Vagina (tissue), 2 donors: ENCODE results near the gene MBOAT7. TPM values are rescaled to one million over a fixed set of nuclear protein-coding genes. Genes with fewer than 3 reads are reported as not detected.

Source experiments
- DNase-seq, 2 donors: peaks; one replicate each; pipeline ENCODE4 v3.0.0-alpha.2; 2017; ENCODE audit errors: extremely low spot score in 2 of 2
- H3K27ac ChIP-seq: fragments of 200-600 bp; sonication (generic); one replicate; pipeline ENCODE4 v1.5.1; 2019
- H3K27me3 ChIP-seq: fragments of 200-600 bp; sonication (generic); one replicate; pipeline ENCODE4 v1.5.1; 2019
- H3K36me3 ChIP-seq, 2 donors: fragments of 200-600 bp; sonication (generic); one replicate each; pipeline ENCODE4 v1.5.1; 2017 to 2019
- H3K4me1 ChIP-seq: fragments of 200-600 bp; sonication (generic); one replicate; pipeline ENCODE4 v1.5.1; 2019
- H3K4me3 ChIP-seq, 2 donors: fragments of 200-600 bp; sonication (generic); 1 replicate in 1 of 2; 2 replicates in 1 of 2; pipeline ENCODE4 v1.5.1; 2016 to 2019
- H3K9me3 ChIP-seq: fragments of 200-600 bp; sonication (generic); one replicate; pipeline ENCODE4 v1.5.1; 2019
- CTCF ChIP-seq, 3 experiments: fragments of 450-650 bp in 2 of 3; fragments of 200-600 bp in 1 of 3; sonication (generic) in 1 of 3; IDR thresholded peaks; one replicate each; pipeline ENCODE4 v1.5.1; 2017 to 2019; ENCODE audit warnings: antibody characterized with exemption in 3 of 3, mild to moderate bottlenecking in 2 of 3, moderate library complexity in 2 of 3
- POLR2A ChIP-seq, 2 donors: fragments of 450-650 bp; IDR thresholded peaks; one replicate each; pipeline ENCODE4 v1.6.1; 2017; ENCODE audit warnings: antibody characterized with exemption in 2 of 2, mild to moderate bottlenecking in 2 of 2, moderate library complexity in 2 of 2
- POLR2AphosphoS5 ChIP-seq, 2 donors: sonication (generic); formaldehyde crosslinking; IDR thresholded peaks; one replicate each; pipeline ENCODE4 v1.9.0; 2017; ENCODE audit warnings: antibody characterized with exemption in 2 of 2, mild to moderate bottlenecking in 2 of 2, low read depth in 1 of 2; ENCODE audit not compliant: insufficient read depth in 1 of 2
- intact Hi-C: fragments of 100-400 bp; cut with DNase I; formaldehyde crosslinking; loops from one replicate; pipeline ENCODE4 v1.15.1; 2023
- total RNA-seq: library from RNA; depleted of rRNA; stranded (reverse); fragments of >200 nt; gene quantifications from one replicate; pipeline ENCODE4 v1.2.3, GENCODE V29; 2016

The MBOAT7 gene
- total RNA-seq, 1 donor from 2014 or later, result 76.6 TPM

GRCh38 chr19:54123682-54124081 is 65.7 kb downstream of the MBOAT7 start:
- Histone ChIP-seq H3K9me3 (no peaks in the 10 kb centered on the region), H3K27me3 (no peaks in the 10 kb centered on the region), H3K4me1 (no peaks in the 10 kb centered on the region), H3K4me3 (no peak overlapping the region), H3K36me3 (peaks cover 0 to 95% of the 10 kb centered on the region in 2 donors), H3K27ac (no peak overlapping the region)
- no peak for DNase-seq
- no peak for TF ChIP-seq POLR2A (IDR thresholded peaks at IDR 0.05)
- TF ChIP-seq POLR2AphosphoS5 (IDR thresholded peaks at IDR 0.05; ENCODE audit: insufficient read depth in 1 of 2, low read depth in 1 of 2), result no peak
- TF ChIP-seq CTCF (IDR thresholded peaks at IDR 0.05), result no peak
- intact Hi-C loops, result no loop called here

Other genes with a start within 250 kb of the MBOAT7 start
- not detected for gene CACNG8, start 226.6 kb downstream of the MBOAT7 start, total RNA-seq
- not detected for gene CACNG6, start 197.9 kb downstream of the MBOAT7 start, total RNA-seq
- gene VSTM1, start 125.7 kb downstream of the MBOAT7 start, total RNA-seq, result not detected
- not detected for gene TARM1, start 108.2 kb downstream of the MBOAT7 start, total RNA-seq
- gene OSCAR, start 88.8 kb downstream of the MBOAT7 start, total RNA-seq, result 1.2 TPM
- 79.3 TPM for gene NDUFA3, start 86.7 kb downstream of the MBOAT7 start, total RNA-seq
- 13.0 TPM for gene TFPT, start 73.9 kb downstream of the MBOAT7 start, total RNA-seq
- gene PRPF31, start 73.8 kb downstream of the MBOAT7 start, total RNA-seq, result 44.4 TPM
- gene CNOT3, start 51.8 kb downstream of the MBOAT7 start, total RNA-seq, result 17.7 TPM
- 5.4 TPM for gene LENG1, start 29.9 kb downstream of the MBOAT7 start, total RNA-seq
- gene TMC4, start 16.4 kb downstream of the MBOAT7 start, total RNA-seq, result 22.3 TPM
- 52.3 TPM for gene TSEN34, start 1.7 kb upstream of the MBOAT7 start, total RNA-seq
- gene RPS9, start 11.3 kb upstream of the MBOAT7 start, total RNA-seq, result 1,892 TPM
- 20.4 TPM for gene LILRB3, start 33.4 kb upstream of the MBOAT7 start, total RNA-seq
- 1.5 TPM for gene LILRA6, start 53.2 kb upstream of the MBOAT7 start, total RNA-seq
- gene LILRB5, start 67.7 kb upstream of the MBOAT7 start, total RNA-seq, result 12.3 TPM
- gene LILRB2, start 91.5 kb upstream of the MBOAT7 start, total RNA-seq, result 2.0 TPM
- gene LILRA5, start 123.6 kb upstream of the MBOAT7 start, total RNA-seq, result 2.9 TPM
- gene LILRA4, start 149.6 kb upstream of the MBOAT7 start, total RNA-seq, result not detected
- 8.8 TPM for gene LAIR1, start 175.4 kb upstream of the MBOAT7 start, total RNA-seq
- gene TTYH1, start 225.9 kb upstream of the MBOAT7 start, total RNA-seq, result 5.9 TPM